Neural cell (in vitro differentiated cells): ENCODE measurements around the gene PTPRN2. TPM values are rescaled to one million over a fixed set of nuclear protein-coding genes. Genes with fewer than 3 reads are reported as not detected.

ENCODE experiments used
- H2AFZ ChIP-seq: fragments of 200-600, 300-800 bp; sonication (generic), shearing (Covaris generic); 2 replicates; pipeline ENCODE4 v1.6.0; 2014; ENCODE audit warnings: low read depth, mild to moderate bottlenecking, antibody characterized with exemption, low read length, moderate library complexity
- H3F3A ChIP-seq: fragments of 200-600 bp; shearing (Covaris generic); 2 replicates; pipeline ENCODE4 v1.6.1; 2016; ENCODE audit warnings: mild to moderate bottlenecking, moderate library complexity, mixed read lengths, antibody characterized with exemption, low read length; ENCODE audit not compliant: insufficient read depth, poor library complexity, severe bottlenecking
- H3K27ac ChIP-seq: fragments of 200-600, 300-800 bp; sonication (generic), shearing (Covaris generic); 2 replicates; pipeline ENCODE4 v1.5.1; 2014; ENCODE audit warnings: mild to moderate bottlenecking, low read length, moderate library complexity
- H3K27me3 ChIP-seq: fragments of 300-800, 200-600 bp; sonication (generic), shearing (Covaris generic); 2 replicates; pipeline ENCODE4 v1.6.0; 2014; ENCODE audit warnings: mild to moderate bottlenecking, low read depth, low read length, moderate library complexity; ENCODE audit not compliant: insufficient read depth
- H3K36me3 ChIP-seq: fragments of 300-800, 200-600 bp; sonication (generic), shearing (Covaris generic); 2 replicates; pipeline ENCODE4 v1.5.1; 2014; ENCODE audit warnings: mild to moderate bottlenecking, antibody characterized with exemption, low read length, moderate library complexity; ENCODE audit not compliant: insufficient read depth
- H3K4me2 ChIP-seq: fragments of 300-800, 200-600 bp; sonication (generic), shearing (Covaris generic); 2 replicates; pipeline ENCODE4 v1.6.0; 2014; ENCODE audit warnings: mild to moderate bottlenecking, low read length
- H3K4me3 ChIP-seq: fragments of 300-800, 200-600 bp; sonication (generic), shearing (Covaris generic); 2 replicates; pipeline ENCODE4 v1.5.1; 2014; ENCODE audit warnings: mild to moderate bottlenecking, low read length, moderate library complexity
- H3K79me2 ChIP-seq: fragments of 200-600 bp; shearing (Covaris generic); replicated peaks from 2 replicates; pipeline ENCODE4 v1.6.0; 2014; ENCODE audit warnings: mild to moderate bottlenecking, low read length, moderate library complexity; ENCODE audit not compliant: insufficient read depth
- H3K9ac ChIP-seq: fragments of 300-800, 200-600 bp; sonication (generic), shearing (Covaris generic); 2 replicates; pipeline ENCODE4 v1.6.1; 2016; ENCODE audit warnings: mild to moderate bottlenecking, low read length, mixed read lengths
- H3K9me2 ChIP-seq: fragments of 200-600 bp; shearing (Covaris generic); 2 replicates; pipeline ENCODE4 v1.6.1; 2016; ENCODE audit warnings: mild to moderate bottlenecking, low read length, mixed read lengths; ENCODE audit not compliant: insufficient read depth
- H3K9me3 ChIP-seq: fragments of 200-600, 300-800 bp; sonication (generic), shearing (Covaris generic); 2 replicates; pipeline ENCODE4 v1.6.1; 2016; ENCODE audit warnings: mild to moderate bottlenecking, mixed run types, low read length, moderate library complexity, mixed read lengths
- H4K20me1 ChIP-seq: fragments of 200-600 bp; shearing (Covaris generic); 2 replicates; pipeline ENCODE4 v1.6.1; 2016; ENCODE audit warnings: mild to moderate bottlenecking, mixed run types; ENCODE audit not compliant: insufficient read depth
- EP300 ChIP-seq: fragments of 450-650 bp; conservative IDR thresholded peaks from 2 replicates; pipeline ENCODE4 v1.6.1; 2014; ENCODE audit warnings: antibody characterized with exemption, mild to moderate bottlenecking, moderate library complexity; ENCODE audit not compliant: poor library complexity, severe bottlenecking
- EZH2 ChIP-seq: fragments of 200-600, 300-800 bp; shearing (Covaris generic), sonication (generic); IDR thresholded peaks from 2 replicates; pipeline ENCODE4 v1.6.1; 2014; ENCODE audit warnings: antibody characterized with exemption, low read length, borderline replicate concordance, mild to moderate bottlenecking; ENCODE audit not compliant: insufficient read depth, poor library complexity, severe bottlenecking
- MXI1 ChIP-seq: fragments of 450-650 bp; conservative IDR thresholded peaks from 2 replicates; pipeline ENCODE4 v1.6.1; 2014; ENCODE audit warnings: antibody characterized with exemption, mild to moderate bottlenecking; ENCODE audit not compliant: poor library complexity, severe bottlenecking
- POLR2AphosphoS5 ChIP-seq: IDR thresholded peaks from 2 replicates; pipeline ENCODE4 v1.6.1; 2012
- RAD21 ChIP-seq: fragments of 450-650 bp; conservative IDR thresholded peaks from 2 replicates; pipeline ENCODE4 v1.6.1; 2014; ENCODE audit warnings: antibody characterized with exemption, mild to moderate bottlenecking, moderate library complexity
- REST ChIP-seq: IDR thresholded peaks from 2 replicates; pipeline ENCODE4 v1.6.1; 2012; ENCODE audit warnings: borderline replicate concordance
- SMC3 ChIP-seq: fragments of 450-650 bp; conservative IDR thresholded peaks from 2 replicates; pipeline ENCODE4 v1.6.1; 2014; ENCODE audit warnings: antibody characterized with exemption, mild to moderate bottlenecking, moderate library complexity; ENCODE audit not compliant: poor library complexity
- TAF1 ChIP-seq: IDR thresholded peaks from 2 replicates; pipeline ENCODE4 v1.6.1; 2012; ENCODE audit warnings: low read depth
- polyA plus RNA-seq: library from polyadenylated mRNA; depleted of rRNA; stranded (reverse); fragments of >200 nt; gene quantifications from 2 replicates; pipeline ENCODE4 v1.2.3, GENCODE V29; 2014
- TF ChIP-seq, protein P1 (sequence below): fragments of 450-650 bp; IDR thresholded peaks from 2 replicates; pipeline ENCODE4 v1.5.1; 2014; ENCODE audit warnings: antibody characterized with exemption, mild to moderate bottlenecking, moderate library complexity; ENCODE audit not compliant: poor library complexity, severe bottlenecking

The PTPRN2 gene
- polyA plus RNA-seq, 1 donor from 2014 or later, result 31.0 TPM

GRCh38 chr7:157863176-157863575 lies 724.4 kb downstream of the PTPRN2 start:
- Histone ChIP-seq H3K27ac (no peak overlapping the region), H3K9ac (no peak overlapping the region), H4K20me1 (no peaks in the 10 kb centered on the region), H3K9me2 (no peaks in the 10 kb centered on the region), H3K9me3 (peaks cover 4% of the 10 kb centered on the region), H3K27me3 (no peaks in the 10 kb centered on the region), H3K79me2 (no peaks in the 10 kb centered on the region), H2AFZ (no peak overlapping the region), H3K4me3 (no peak overlapping the region), H3K36me3 (no peaks in the 10 kb centered on the region), H3F3A (no peaks in the 10 kb centered on the region), H3K4me2 (no peak overlapping the region)
- TF ChIP-seq, protein P1, sequence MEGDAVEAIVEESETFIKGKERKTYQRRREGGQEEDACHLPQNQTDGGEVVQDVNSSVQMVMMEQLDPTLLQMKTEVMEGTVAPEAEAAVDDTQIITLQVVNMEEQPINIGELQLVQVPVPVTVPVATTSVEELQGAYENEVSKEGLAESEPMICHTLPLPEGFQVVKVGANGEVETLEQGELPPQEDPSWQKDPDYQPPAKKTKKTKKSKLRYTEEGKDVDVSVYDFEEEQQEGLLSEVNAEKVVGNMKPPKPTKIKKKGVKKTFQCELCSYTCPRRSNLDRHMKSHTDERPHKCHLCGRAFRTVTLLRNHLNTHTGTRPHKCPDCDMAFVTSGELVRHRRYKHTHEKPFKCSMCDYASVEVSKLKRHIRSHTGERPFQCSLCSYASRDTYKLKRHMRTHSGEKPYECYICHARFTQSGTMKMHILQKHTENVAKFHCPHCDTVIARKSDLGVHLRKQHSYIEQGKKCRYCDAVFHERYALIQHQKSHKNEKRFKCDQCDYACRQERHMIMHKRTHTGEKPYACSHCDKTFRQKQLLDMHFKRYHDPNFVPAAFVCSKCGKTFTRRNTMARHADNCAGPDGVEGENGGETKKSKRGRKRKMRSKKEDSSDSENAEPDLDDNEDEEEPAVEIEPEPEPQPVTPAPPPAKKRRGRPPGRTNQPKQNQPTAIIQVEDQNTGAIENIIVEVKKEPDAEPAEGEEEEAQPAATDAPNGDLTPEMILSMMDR, result no peak
- no peak for TF ChIP-seq REST
- TF ChIP-seq MXI1, result no peak
- no peak for TF ChIP-seq EZH2
- no peak for TF ChIP-seq SMC3
- no peak for TF ChIP-seq EP300
- TF ChIP-seq RAD21, result no peak
- no peak for TF ChIP-seq POLR2AphosphoS5
- no peak for TF ChIP-seq TAF1

GRCh38 chr7:157862731-157863130 lies 724.9 kb downstream of the PTPRN2 start:
- no peaks in the 10 kb centered on the region for H4K20me1 ChIP-seq
- H3K9me3 ChIP-seq, result peaks cover 2% of the 10 kb centered on the region
- no peaks in the 10 kb centered on the region for H3K9me2 ChIP-seq
- no peaks in the 10 kb centered on the region for H3K27me3 ChIP-seq
- H3K79me2 ChIP-seq, result no peaks in the 10 kb centered on the region
- no peak overlapping the region for H3K9ac ChIP-seq
- H3K4me2 ChIP-seq, result no peak overlapping the region
- no peak overlapping the region for H3K4me3 ChIP-seq
- H3F3A ChIP-seq, result no peaks in the 10 kb centered on the region
- no peaks in the 10 kb centered on the region for H3K36me3 ChIP-seq
- TF ChIP-seq REST (no peak), EP300 (no peak), RAD21 (no peak), TAF1 (no peak), MXI1 (no peak), SMC3 (no peak), EZH2 (no peak), POLR2AphosphoS5 (no peak)
- TF ChIP-seq, protein P1, result no peak
- no peak overlapping the region for H3K27ac ChIP-seq
- no peak overlapping the region for H2AFZ ChIP-seq
